Spleen (tissue), 7 donors: ENCODE results near the gene RRP12.

Experiments
- CTCF ChIP-seq, 11 experiments: fragments of 200-600 bp in 7 of 11; fragments of 450-650 bp in 4 of 11; sonication (generic) in 4 of 11; IDR thresholded peaks in 8 of 11; conservative IDR thresholded peaks in 3 of 11; 1 replicate in 7 of 11; 2 replicates in 4 of 11; pipeline versions ENCODE4 v1.4.0 to v1.8.0; 2016 to 2021; ENCODE audit warnings: antibody characterized with exemption in 11 of 11, inconsistent platforms in 4 of 11, mild to moderate bottlenecking in 1 of 11
- POLR2A ChIP-seq, 3 donors: fragments of 450-650 bp; IDR thresholded peaks; one replicate each; pipeline ENCODE4 v1.5.1; 2017; ENCODE audit warnings: antibody characterized with exemption in 3 of 3, mild to moderate bottlenecking in 1 of 3
- POLR2AphosphoS5 ChIP-seq, 3 donors: sonication (generic); formaldehyde crosslinking; IDR thresholded peaks; one replicate each; pipeline ENCODE4 v1.5.1; 2017; ENCODE audit warnings: antibody characterized with exemption in 3 of 3
- donor health status: DM: no; HTN: no; CAD: no; lungs with moderate emphysema.
- donor health status: DM: no; HTN: no; CAD: no.
- donor health status: DM: no; HTN: no; CAD: no.

GRCh38 chr10:97314671-97315070 lies 86.5 kb downstream of the RRP12 start:
- TF ChIP-seq CTCF (IDR thresholded peaks at IDR 0.05 in 8 of 11, conservative IDR thresholded peaks at IDR 0.05 in 3 of 11) (no peak), POLR2A (IDR thresholded peaks at IDR 0.05) (no peak), POLR2AphosphoS5 (IDR thresholded peaks at IDR 0.05) (no peak)
